Panc1 (cell line): Measurements from ENCODE around the gene IL7R. TPM values are rescaled to one million over a fixed set of nuclear protein-coding genes. Genes with fewer than 3 reads are reported as not detected.

ENCODE experiments used
- ATAC-seq: fragments of 200-7000 bp; cut with Tn5 transposase; 2 replicates; pipeline ENCODE4 v1.9.1; 2020; ENCODE audit warnings: mild to moderate bottlenecking, moderate library complexity
- BruUV-seq: library from RNA; stranded (reverse); fragments of 400-500 nt; replicated peaks from 2 replicates; lab custom pipeline; 2021; lab: Mats Ljungman, UMichigan
- CTCF ChIA-PET: fragments of 300-600 bp; sonication (Branson Sonifier 250); formaldehyde crosslinking; loops from one replicate; lab custom pipeline; 2022; ENCODE audit warnings: antibody characterized with exemption; lab: Charles Lee
- POLR2A ChIA-PET: fragments of 300-600 bp; sonication (Branson Sonifier 250); formaldehyde crosslinking; loops from one replicate; lab custom pipeline; 2022; ENCODE audit warnings: antibody characterized with exemption; lab: Charles Lee
- DNase-seq: peaks from one replicate; pipeline ENCODE4 v3.0.0-alpha.2; 2010; ENCODE audit warnings: low read depth, low spot score
- H3K27ac ChIP-seq: 2 replicates; pipeline ENCODE4 v1.5.1; 2011; ENCODE audit warnings: mild to moderate bottlenecking, low read length, inconsistent platforms
- H3K27me3 ChIP-seq: fragments of 200-500 bp; sonication (Bioruptor generic); 2 replicates; pipeline ENCODE4 v1.6.0; 2014; ENCODE audit warnings: low read length, inconsistent platforms; ENCODE audit not compliant: control insufficient read depth, insufficient read depth
- H3K36me3 ChIP-seq: fragments of 200-500 bp; sonication (Bioruptor generic); 2 replicates; pipeline ENCODE4 v1.5.1; 2014; ENCODE audit warnings: inconsistent platforms, mild to moderate bottlenecking, low read length, moderate library complexity; ENCODE audit not compliant: control insufficient read depth, insufficient read depth
- H3K4me1 ChIP-seq: 2 replicates; pipeline ENCODE4 v1.5.1; 2011; ENCODE audit warnings: inconsistent platforms, mild to moderate bottlenecking, low read length, moderate library complexity; ENCODE audit not compliant: control insufficient read depth, insufficient read depth
- H3K4me3 ChIP-seq, 2 experiments: 2 replicates each; pipeline ENCODE4 v1.5.1; 2011 to 2012; ENCODE audit warnings: low read depth in 2 of 2, low read length in 2 of 2, mild to moderate bottlenecking in 2 of 2, inconsistent platforms in 1 of 2, moderate library complexity in 1 of 2
- H3K9me3 ChIP-seq: fragments of 200-500 bp; sonication (Bioruptor generic); 2 replicates; pipeline ENCODE4 v1.5.1; 2014; ENCODE audit warnings: low read depth, mild to moderate bottlenecking, inconsistent platforms, low read length, moderate library complexity; ENCODE audit not compliant: control insufficient read depth, insufficient read depth
- POLR2AphosphoS5 ChIP-seq: IDR thresholded peaks from 2 replicates; pipeline ENCODE4 v1.6.1; 2012; ENCODE audit warnings: mild to moderate bottlenecking, low read depth, low read length, moderate library complexity
- SIN3A ChIP-seq: IDR thresholded peaks from 2 replicates; pipeline ENCODE4 v1.6.1; 2012; ENCODE audit warnings: low read depth, mild to moderate bottlenecking, low read length, moderate library complexity, borderline replicate concordance; ENCODE audit not compliant: insufficient read depth
- TCF7L2 ChIP-seq: IDR thresholded peaks from 2 replicates; pipeline ENCODE4 v1.6.1; 2011; ENCODE audit warnings: mild to moderate bottlenecking, low read depth, low read length, inconsistent platforms
- in situ Hi-C: cut with HindIII; loops from 2 replicates; pipeline ENCODE4 v1.10.0; 2016; ENCODE audit warnings: low sequenced_read_pairs, low pct_unique_long_range_greater_than_20kb
- intact Hi-C: fragments of 100-400 bp; cut with micrococcal nuclease; formaldehyde crosslinking; loops from one replicate; pipeline ENCODE4 v1.10.0; 2022; ENCODE audit not compliant: unreplicated experiment
- total RNA-seq: library from RNA; stranded (reverse); gene quantifications from one replicate; pipeline ENCODE4 v1.2.1, GENCODE V29; 2021; ENCODE audit not compliant: unreplicated experiment
- TF ChIP-seq, protein P1 (sequence below): fragments of 450-650 bp; IDR thresholded peaks from 2 replicates; pipeline ENCODE4 v1.5.1; 2017; ENCODE audit warnings: mild to moderate bottlenecking
- TF ChIP-seq, protein P2 (sequence below), 2 experiments: IDR thresholded peaks; 2 replicates each; pipeline ENCODE4 v1.6.1; 2011 to 2012; ENCODE audit warnings: low read depth in 2 of 2, control low read depth in 1 of 2, low read length in 1 of 2, mild to moderate bottlenecking in 1 of 2, moderate library complexity in 1 of 2; ENCODE audit not compliant: insufficient read depth in 1 of 2

The IL7R gene
- total RNA-seq, 1 experiment from 2014 or later = 0.90 TPM

DNA sequence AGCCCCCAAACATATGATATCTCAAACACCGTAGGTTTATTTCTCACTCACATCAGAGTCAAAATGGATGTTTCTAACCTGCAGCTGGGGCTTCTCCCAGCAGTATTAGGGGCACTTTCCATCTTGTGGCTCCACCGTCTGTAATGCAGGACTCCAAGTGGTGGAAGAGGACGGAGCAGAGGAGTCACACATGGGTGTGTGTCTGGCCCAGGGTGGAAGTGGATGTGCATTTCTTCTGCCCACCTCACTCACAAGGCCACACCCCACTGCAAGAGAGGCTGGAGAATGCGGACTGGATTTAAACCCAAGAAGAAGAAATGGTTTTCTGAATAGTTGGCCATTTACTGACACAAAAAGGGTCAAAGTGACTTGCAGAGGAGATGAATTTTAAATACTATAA lies 13.9 kb downstream of the IL7R start:
- no TSS peak for BruUV-seq
- POLR2A ChIA-PET = no interaction called here
- TF ChIP-seq, protein P1, sequence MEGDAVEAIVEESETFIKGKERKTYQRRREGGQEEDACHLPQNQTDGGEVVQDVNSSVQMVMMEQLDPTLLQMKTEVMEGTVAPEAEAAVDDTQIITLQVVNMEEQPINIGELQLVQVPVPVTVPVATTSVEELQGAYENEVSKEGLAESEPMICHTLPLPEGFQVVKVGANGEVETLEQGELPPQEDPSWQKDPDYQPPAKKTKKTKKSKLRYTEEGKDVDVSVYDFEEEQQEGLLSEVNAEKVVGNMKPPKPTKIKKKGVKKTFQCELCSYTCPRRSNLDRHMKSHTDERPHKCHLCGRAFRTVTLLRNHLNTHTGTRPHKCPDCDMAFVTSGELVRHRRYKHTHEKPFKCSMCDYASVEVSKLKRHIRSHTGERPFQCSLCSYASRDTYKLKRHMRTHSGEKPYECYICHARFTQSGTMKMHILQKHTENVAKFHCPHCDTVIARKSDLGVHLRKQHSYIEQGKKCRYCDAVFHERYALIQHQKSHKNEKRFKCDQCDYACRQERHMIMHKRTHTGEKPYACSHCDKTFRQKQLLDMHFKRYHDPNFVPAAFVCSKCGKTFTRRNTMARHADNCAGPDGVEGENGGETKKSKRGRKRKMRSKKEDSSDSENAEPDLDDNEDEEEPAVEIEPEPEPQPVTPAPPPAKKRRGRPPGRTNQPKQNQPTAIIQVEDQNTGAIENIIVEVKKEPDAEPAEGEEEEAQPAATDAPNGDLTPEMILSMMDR = no peak
- TF ChIP-seq TCF7L2 = no peak
- no peak for TF ChIP-seq POLR2AphosphoS5
- no peak for TF ChIP-seq SIN3A
- TF ChIP-seq, protein P2, sequence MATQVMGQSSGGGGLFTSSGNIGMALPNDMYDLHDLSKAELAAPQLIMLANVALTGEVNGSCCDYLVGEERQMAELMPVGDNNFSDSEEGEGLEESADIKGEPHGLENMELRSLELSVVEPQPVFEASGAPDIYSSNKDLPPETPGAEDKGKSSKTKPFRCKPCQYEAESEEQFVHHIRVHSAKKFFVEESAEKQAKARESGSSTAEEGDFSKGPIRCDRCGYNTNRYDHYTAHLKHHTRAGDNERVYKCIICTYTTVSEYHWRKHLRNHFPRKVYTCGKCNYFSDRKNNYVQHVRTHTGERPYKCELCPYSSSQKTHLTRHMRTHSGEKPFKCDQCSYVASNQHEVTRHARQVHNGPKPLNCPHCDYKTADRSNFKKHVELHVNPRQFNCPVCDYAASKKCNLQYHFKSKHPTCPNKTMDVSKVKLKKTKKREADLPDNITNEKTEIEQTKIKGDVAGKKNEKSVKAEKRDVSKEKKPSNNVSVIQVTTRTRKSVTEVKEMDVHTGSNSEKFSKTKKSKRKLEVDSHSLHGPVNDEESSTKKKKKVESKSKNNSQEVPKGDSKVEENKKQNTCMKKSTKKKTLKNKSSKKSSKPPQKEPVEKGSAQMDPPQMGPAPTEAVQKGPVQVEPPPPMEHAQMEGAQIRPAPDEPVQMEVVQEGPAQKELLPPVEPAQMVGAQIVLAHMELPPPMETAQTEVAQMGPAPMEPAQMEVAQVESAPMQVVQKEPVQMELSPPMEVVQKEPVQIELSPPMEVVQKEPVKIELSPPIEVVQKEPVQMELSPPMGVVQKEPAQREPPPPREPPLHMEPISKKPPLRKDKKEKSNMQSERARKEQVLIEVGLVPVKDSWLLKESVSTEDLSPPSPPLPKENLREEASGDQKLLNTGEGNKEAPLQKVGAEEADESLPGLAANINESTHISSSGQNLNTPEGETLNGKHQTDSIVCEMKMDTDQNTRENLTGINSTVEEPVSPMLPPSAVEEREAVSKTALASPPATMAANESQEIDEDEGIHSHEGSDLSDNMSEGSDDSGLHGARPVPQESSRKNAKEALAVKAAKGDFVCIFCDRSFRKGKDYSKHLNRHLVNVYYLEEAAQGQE (IDR thresholded peaks at IDR 0.05; ENCODE audit: insufficient read depth in 1 of 2, low read depth in 2 of 2, low read length in 1 of 2) = no peak
- no peak for ATAC-seq
- H3K4me3 ChIP-seq = no peak overlapping the region
- H3K4me1 ChIP-seq = no peaks in the 10 kb centered on the region
- DNase-seq = no peak
- no peak overlapping the region for H3K27ac ChIP-seq
- intact Hi-C loops = no loop called here
- in situ Hi-C loops = no loop called here
- H3K27me3 ChIP-seq = no peaks in the 10 kb centered on the region
- no peaks in the 10 kb centered on the region for H3K36me3 ChIP-seq
- CTCF ChIA-PET = no interaction called here
- H3K9me3 ChIP-seq = no peaks in the 10 kb centered on the region

DNA sequence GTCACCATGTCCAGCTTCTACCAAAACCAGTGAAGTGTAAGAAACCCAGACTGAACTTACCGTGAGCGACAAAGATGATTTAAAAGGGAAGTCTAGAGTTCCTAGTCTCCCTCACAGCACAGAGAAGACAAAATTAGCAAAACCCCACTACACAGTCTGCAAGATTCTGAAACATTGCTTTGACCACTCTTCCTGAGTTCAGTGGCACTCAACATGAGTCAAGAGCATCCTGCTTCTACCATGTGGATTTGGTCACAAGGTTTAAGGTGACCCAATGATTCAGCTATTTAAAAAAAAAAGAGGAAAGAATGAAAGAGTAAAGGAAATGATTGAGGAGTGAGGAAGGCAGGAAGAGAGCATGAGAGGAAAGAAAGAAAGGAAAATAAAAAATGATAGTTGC lies 19.8 kb downstream of the IL7R start:
- H3K4me1 ChIP-seq = no peaks in the 10 kb centered on the region
- ChIA-PET POLR2A (no interaction called here), CTCF (no interaction called here)
- BruUV-seq = no TSS peak
- DNase-seq (no peak), ATAC-seq (no peak)
- TF ChIP-seq TCF7L2 (no peak), SIN3A (no peak), POLR2AphosphoS5 (no peak)
- TF ChIP-seq, protein P1 = no peak
- TF ChIP-seq, protein P2 (IDR thresholded peaks at IDR 0.05; ENCODE audit: insufficient read depth in 1 of 2, low read depth in 2 of 2, low read length in 1 of 2) = no peak
- H3K27me3 ChIP-seq = no peaks in the 10 kb centered on the region
- no peak overlapping the region for H3K27ac ChIP-seq
- no peaks in the 10 kb centered on the region for H3K9me3 ChIP-seq
- H3K36me3 ChIP-seq = no peaks in the 10 kb centered on the region
- intact Hi-C loops = no loop called here
- no peak overlapping the region for H3K4me3 ChIP-seq
- in situ Hi-C loops = no loop called here
